Measurements from ENCODE around the gene BRF1.

DNA sequence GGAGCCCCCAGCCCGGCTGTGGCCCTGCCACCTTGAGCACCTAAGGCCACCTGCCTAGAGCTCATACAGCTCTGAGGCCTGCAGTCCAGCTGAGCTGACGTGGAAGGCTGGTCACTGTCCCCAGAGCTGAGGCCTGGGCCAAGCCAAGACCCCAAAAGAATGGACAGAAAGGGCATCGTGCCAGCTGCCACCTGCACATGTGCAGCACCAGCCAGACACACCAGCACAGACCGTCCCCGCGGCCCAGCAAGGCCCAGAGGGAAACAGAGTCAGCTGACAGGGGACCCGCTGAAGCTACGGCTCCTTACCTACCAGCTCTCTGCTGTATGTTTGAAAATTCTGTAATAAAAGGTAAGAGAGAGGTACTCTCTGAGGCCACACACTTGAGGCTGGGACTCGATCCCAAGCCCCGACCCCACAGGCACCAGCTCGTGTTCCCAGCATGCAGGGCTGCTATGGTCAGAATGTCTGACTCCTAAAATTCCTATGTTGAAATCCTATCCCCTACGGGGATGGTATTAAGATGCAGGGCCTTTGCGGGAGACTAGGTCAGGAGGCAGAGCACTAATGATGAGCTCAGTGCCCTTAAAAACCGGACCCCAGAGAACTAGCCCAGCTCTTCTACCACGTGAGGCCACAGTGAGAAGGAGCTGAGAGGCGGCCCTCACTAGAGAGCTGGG is 25.4 kb downstream of the BRF1 start:
- TF ChIP-seq, protein P1, sequence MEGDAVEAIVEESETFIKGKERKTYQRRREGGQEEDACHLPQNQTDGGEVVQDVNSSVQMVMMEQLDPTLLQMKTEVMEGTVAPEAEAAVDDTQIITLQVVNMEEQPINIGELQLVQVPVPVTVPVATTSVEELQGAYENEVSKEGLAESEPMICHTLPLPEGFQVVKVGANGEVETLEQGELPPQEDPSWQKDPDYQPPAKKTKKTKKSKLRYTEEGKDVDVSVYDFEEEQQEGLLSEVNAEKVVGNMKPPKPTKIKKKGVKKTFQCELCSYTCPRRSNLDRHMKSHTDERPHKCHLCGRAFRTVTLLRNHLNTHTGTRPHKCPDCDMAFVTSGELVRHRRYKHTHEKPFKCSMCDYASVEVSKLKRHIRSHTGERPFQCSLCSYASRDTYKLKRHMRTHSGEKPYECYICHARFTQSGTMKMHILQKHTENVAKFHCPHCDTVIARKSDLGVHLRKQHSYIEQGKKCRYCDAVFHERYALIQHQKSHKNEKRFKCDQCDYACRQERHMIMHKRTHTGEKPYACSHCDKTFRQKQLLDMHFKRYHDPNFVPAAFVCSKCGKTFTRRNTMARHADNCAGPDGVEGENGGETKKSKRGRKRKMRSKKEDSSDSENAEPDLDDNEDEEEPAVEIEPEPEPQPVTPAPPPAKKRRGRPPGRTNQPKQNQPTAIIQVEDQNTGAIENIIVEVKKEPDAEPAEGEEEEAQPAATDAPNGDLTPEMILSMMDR (IDR thresholded peaks at IDR 0.05) = no peak
- no peak for TF ChIP-seq POLR2A (IDR thresholded peaks at IDR 0.05)

Measured in thyroid gland (tissue), 4 donors.